Left lobe of liver (tissue), 2 donors: ENCODE measurements around the gene GKN2. TPM values are rescaled to one million over a fixed set of nuclear protein-coding genes. Genes with fewer than 3 reads are reported as not detected.
A peak's percentile ranks its signal among the peaks of the same experiment; 100 is the strongest.
"Not testable (repeated sequence)": the region's sequence is repeated elsewhere in the genome, so short reads cannot be mapped to it uniquely, and the experiment has no call there.

ENCODE experiments used
- ATAC-seq: fragments of 200-7000 bp; cut with Tn5 transposase; one replicate; pipeline ENCODE4 v1.9.1; 2020; ENCODE audit warnings: mild to moderate bottlenecking, moderate library complexity
- DNase-seq: peaks from one replicate; pipeline ENCODE4 v3.0.0-alpha.2; 2020; ENCODE audit warnings: low spot score
- total RNA-seq: library from RNA; stranded (reverse); gene quantifications from one replicate; pipeline ENCODE4 v1.2.1, GENCODE V29; 2021
- donor health status: DM: no; HTN: no; CAD: no; lungs with moderate emphysema.
- donor health status: DM: no; HTN: yes; CAD: no.

GKN2 gene
- total RNA-seq, 1 donor from 2014 or later, result not detected

- DNase-seq (no peak), ATAC-seq (no peak)
These were observed 11.6 kb upstream of the GKN2 start for GRCh38 chr2:68964282-68964681.

GRCh38 chr2:68961380-68961779 lies 8.7 kb upstream of the GKN2 start:
- no peak for DNase-seq
- ATAC-seq, result peak; percentile 42

GRCh38 chr2:68959001-68959400 lies 6.3 kb upstream of the GKN2 start:
- DNase-seq (no peak), ATAC-seq (no peak)

- not testable (repeated sequence) for ATAC-seq, DNase-seq
These were observed 2.7 kb upstream of the GKN2 start for GRCh38 chr2:68955432-68955831.

GRCh38 chr2:68951899-68952298 lies 794 bp downstream of the GKN2 start:
- no peak for DNase-seq
- ATAC-seq, result no peak

GRCh38 chr2:68948710-68949109 lies 4.0 kb downstream of the GKN2 start:
- ATAC-seq (no peak), DNase-seq (no peak)

- peak; percentile 73 for ATAC-seq
- no peak for DNase-seq
These were observed 6.6 kb downstream of the GKN2 start for GRCh38 chr2:68946117-68946516.

- peak; percentile 94 for ATAC-seq
- peak; percentile 62 for DNase-seq
These were observed 8.8 kb downstream of the GKN2 start for GRCh38 chr2:68943581-68944568.

- ATAC-seq (no peak), DNase-seq (no peak)
These were observed 9.9 kb downstream of the GKN2 start for GRCh38 chr2:68942827-68943226.

GRCh38 chr2:68940369-68940768 lies 12.3 kb downstream of the GKN2 start:
- DNase-seq, result no peak
- ATAC-seq, result no peak

GRCh38 chr2:68939962-68940361 lies 12.7 kb downstream of the GKN2 start:
- DNase-seq (no peak), ATAC-seq (no peak)

- ATAC-seq (no peak), DNase-seq (no peak)
These were observed 13.8 kb downstream of the GKN2 start for GRCh38 chr2:68938938-68939337.

GRCh38 chr2:68937346-68938055 lies 15.2 kb downstream of the GKN2 start:
- no peak for ATAC-seq
- no peak for DNase-seq

- ATAC-seq, result no peak
- no peak for DNase-seq
These were observed 15.8 kb downstream of the GKN2 start for GRCh38 chr2:68936889-68937288.

- DNase-seq, result no peak
- ATAC-seq, result no peak
These were observed 16.3 kb downstream of the GKN2 start for GRCh38 chr2:68936427-68936826.

- DNase-seq, result no peak
- no peak for ATAC-seq
These were observed 17.2 kb downstream of the GKN2 start for GRCh38 chr2:68935471-68935870.

- DNase-seq (no peak), ATAC-seq (no peak)
These were observed 18.7 kb downstream of the GKN2 start for GRCh38 chr2:68934021-68934420.

- DNase-seq, result no peak
- ATAC-seq, result no peak
These were observed 20.3 kb downstream of the GKN2 start for GRCh38 chr2:68932402-68932801.

- DNase-seq (no peak), ATAC-seq (no peak)
These were observed 20.9 kb downstream of the GKN2 start for GRCh38 chr2:68931799-68932198.

- ATAC-seq, result no peak
- no peak for DNase-seq
These were observed 21.5 kb downstream of the GKN2 start for GRCh38 chr2:68931149-68931711.

GRCh38 chr2:68926796-68927195 lies 25.9 kb downstream of the GKN2 start:
- DNase-seq (no peak), ATAC-seq (no peak)
